ENCODE data around the gene RASAL1.

GRCh38 chr12:113144806-113145205 is 9.2 kb upstream of the RASAL1 start:
- no peak for TF ChIP-seq CTCF (conservative IDR thresholded peaks at IDR 0.05; ENCODE audit: low read depth, low read length)
- no peak for TF ChIP-seq EZH2 (IDR thresholded peaks at IDR 0.05; ENCODE audit: borderline replicate concordance, low read depth, low read length, poor library complexity, severe bottlenecking)

Measured in A673 (cell line).